ENCODE results near the gene SPATA31C1. TPM values are rescaled to one million over a fixed set of nuclear protein-coding genes. Genes with fewer than 3 reads are reported as not detected.
A peak's percentile ranks its signal among the peaks of the same experiment; 100 is the strongest.
"Not testable (repeated sequence)": the region's sequence is repeated elsewhere in the genome, so short reads cannot be mapped to it uniquely, and the experiment has no call there.

Gene SPATA31C1
- not detected in 2 replicates for total RNA-seq

DNA sequence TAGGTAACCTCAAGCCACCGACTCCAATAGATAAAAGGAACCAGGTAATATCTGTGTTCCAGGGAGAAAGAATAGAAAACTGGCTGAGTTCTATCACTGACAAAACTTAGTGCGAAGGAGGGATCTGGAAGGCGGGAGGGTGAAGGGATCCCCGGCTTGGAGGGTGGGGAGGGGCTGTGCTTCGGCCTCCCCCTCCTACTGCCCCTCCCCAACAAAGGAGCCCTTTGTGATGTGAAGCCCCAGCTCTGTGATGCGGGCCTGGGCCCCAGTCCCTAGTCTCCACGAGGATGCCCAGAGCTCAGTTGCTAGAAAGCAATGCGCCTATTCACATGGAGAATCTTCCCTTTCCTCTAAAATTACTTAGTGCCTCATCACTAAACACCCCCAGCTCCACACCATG is at the start of gene SPATA31C1:
TSS of gene SPATA31C1 (plus strand) at position 301 of the 400 bp plus-strand sequence.
- H3K27ac Mint-ChIP-seq; H3K4me1 Mint-ChIP-seq; H3K4me3 Mint-ChIP-seq; H3K36me3 Mint-ChIP-seq (ENCODE audit: low read depth); DNase-seq; H3K27me3 Mint-ChIP-seq; H3K9me3 Mint-ChIP-seq; intact Hi-C loops (cut with micrococcal nuclease): not testable (repeated sequence)

DNA sequence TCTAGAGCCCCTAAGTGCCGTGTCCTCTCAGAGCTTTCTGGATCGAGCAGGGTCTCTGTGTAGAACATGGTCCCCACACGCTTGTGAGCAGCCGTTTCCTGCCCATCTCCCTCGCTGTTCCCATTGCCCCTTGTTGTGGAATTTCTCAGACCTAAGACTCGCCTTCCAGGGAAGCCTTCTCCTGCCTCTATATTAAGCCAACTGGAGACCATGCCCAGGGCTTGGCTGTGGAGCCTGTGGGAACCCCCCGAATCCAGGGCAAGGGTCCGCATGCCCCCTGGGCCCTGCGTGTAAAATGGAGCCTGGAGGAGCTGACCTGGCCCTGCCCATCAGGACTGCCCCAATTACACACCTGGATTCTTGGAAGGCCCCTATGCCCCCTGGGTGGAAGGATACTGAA is 49.6 kb upstream of the SPATA31C1 start:
- Mint-ChIP-seq H3K36me3 (ENCODE audit: low read depth) (no peaks in the 10 kb centered on the region), H3K27ac (no peak overlapping the region), H3K4me1 (no peaks in the 10 kb centered on the region), H3K9me3 (no peaks in the 10 kb centered on the region), H3K27me3 (peaks cover 2% of the 10 kb centered on the region), H3K4me3 (no peak overlapping the region)
- no peak for DNase-seq
- intact Hi-C loops (cut with micrococcal nuclease) = no loop called here

DNA sequence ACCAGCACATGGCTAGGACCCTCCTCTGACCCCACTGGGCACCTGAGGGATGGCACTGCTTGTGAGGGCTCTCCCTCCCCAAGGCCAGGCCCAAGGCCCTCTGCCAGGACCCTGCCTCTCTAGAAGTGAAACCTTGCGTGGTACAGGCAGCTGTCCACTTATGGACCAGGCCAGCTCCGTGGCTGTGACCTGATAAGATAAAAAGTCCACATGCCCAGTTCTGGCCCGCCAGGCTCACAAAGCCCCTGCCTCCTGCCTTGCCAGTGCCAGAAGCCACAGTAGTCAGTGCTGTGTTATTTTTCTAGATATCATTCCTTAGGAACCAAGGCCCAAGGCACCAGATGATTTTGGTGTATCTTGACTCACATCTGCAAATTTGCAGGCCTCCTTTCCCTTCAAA is 49.1 kb upstream of the SPATA31C1 start:
- Mint-ChIP-seq H3K27ac (no peak overlapping the region), H3K4me1 (no peaks in the 10 kb centered on the region), H3K9me3 (no peaks in the 10 kb centered on the region), H3K4me3 (no peak overlapping the region), H3K36me3 (ENCODE audit: low read depth) (no peaks in the 10 kb centered on the region), H3K27me3 (peaks cover 2% of the 10 kb centered on the region)
- intact Hi-C loops (cut with micrococcal nuclease) = no loop called here
- DNase-seq = no peak

DNA sequence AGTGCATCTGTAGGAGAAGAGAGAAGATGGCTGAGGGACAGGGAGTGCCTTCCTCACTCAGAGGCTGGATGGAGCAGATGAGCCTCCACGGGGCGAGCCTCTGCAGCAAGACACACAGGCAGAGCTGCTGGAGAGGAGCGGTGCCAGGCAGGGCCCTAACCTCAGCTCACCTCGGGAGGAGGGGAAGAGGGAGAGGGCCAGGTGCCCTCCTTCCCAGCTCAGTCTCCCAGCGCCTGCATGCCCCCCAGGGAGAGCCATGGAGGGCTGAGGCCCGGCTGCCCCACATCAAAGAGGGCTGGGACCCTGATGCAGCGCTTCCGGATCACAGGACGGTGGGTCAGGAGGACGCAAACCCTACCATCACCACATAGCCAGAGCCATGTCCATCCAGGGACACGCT is 48.7 kb upstream of the SPATA31C1 start:
- no peaks in the 10 kb centered on the region for H3K36me3 Mint-ChIP-seq (ENCODE audit: low read depth)
- H3K4me3 Mint-ChIP-seq = no peak overlapping the region
- no peak for DNase-seq
- intact Hi-C loops (cut with micrococcal nuclease) = no loop called here
- no peaks in the 10 kb centered on the region for H3K4me1 Mint-ChIP-seq
- H3K9me3 Mint-ChIP-seq = no peaks in the 10 kb centered on the region
- H3K27me3 Mint-ChIP-seq = peaks cover 2% of the 10 kb centered on the region
- H3K27ac Mint-ChIP-seq = no peak overlapping the region

DNA sequence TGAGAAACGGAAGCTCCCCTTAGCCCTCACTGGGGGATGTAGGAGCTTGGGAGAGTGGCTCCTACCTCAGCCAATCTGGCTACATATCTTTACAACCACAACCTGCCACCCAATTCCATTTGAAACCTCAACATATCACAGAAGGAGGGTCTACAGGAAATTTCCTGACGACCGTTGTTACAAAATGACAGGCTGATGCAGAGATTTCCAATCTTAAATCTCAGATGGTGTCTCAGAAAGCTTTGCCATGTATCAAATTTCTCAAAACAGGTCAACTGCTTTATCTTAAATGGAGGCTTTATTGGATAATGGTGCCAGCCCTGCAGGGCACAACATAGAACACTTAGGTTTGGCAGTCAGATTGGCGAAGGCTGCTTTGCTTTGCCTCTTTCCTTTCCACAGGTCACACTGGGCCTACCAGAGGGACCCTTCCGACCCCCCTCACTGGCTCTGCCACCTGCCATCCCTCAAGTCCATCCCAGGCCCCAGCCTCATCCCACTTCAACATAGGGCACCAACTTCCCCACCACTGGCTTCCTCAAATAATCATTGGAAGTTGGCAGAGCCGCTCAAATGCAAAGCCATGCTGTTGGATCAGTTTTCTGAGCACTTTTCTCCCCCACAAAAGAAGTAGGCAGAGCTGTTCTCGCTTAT is 46.2 kb upstream of the SPATA31C1 start:
- no peaks in the 10 kb centered on the region for H3K36me3 Mint-ChIP-seq (ENCODE audit: low read depth)
- intact Hi-C loops (cut with micrococcal nuclease) = no loop called here
- H3K27me3 Mint-ChIP-seq = no peaks in the 10 kb centered on the region
- H3K4me3 Mint-ChIP-seq = no peak overlapping the region
- no peaks in the 10 kb centered on the region for H3K9me3 Mint-ChIP-seq
- no peaks in the 10 kb centered on the region for H3K4me1 Mint-ChIP-seq
- DNase-seq = no peak
- H3K27ac Mint-ChIP-seq = no peak overlapping the region

DNA sequence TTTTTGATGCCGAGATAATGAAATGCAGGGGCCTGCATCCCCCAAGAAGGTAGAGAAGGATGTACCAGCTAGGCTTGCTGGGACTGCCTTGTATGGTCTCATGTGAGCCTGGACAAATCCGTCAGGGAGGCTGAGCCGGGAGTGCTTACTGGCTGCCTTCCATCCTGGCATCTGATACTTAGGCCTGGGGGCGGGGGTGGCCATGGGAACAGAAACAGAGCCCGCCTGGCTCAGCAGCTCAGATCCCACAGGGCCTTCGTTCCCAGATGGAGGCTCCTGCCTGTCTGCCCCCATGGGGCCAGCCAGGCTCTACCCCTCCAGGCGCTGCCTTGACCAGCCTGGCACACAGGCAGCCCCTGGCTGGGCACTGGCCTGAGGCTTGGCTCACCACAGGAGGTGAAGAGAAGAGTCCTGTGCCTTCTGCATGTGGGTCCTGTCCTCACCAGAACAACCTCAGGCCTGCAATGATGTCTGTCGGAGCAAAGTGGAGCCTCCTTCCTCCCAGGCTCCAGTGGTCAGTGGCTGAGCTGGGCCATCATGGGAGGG is 45.6 kb upstream of the SPATA31C1 start:
- no peak overlapping the region for H3K4me3 Mint-ChIP-seq
- H3K36me3 Mint-ChIP-seq (ENCODE audit: low read depth) = no peaks in the 10 kb centered on the region
- H3K4me1 Mint-ChIP-seq = no peaks in the 10 kb centered on the region
- no peak for DNase-seq
- H3K27me3 Mint-ChIP-seq = no peaks in the 10 kb centered on the region
- H3K9me3 Mint-ChIP-seq = no peaks in the 10 kb centered on the region
- H3K27ac Mint-ChIP-seq = no peak overlapping the region
- intact Hi-C loops (cut with micrococcal nuclease) = no loop called here

DNA sequence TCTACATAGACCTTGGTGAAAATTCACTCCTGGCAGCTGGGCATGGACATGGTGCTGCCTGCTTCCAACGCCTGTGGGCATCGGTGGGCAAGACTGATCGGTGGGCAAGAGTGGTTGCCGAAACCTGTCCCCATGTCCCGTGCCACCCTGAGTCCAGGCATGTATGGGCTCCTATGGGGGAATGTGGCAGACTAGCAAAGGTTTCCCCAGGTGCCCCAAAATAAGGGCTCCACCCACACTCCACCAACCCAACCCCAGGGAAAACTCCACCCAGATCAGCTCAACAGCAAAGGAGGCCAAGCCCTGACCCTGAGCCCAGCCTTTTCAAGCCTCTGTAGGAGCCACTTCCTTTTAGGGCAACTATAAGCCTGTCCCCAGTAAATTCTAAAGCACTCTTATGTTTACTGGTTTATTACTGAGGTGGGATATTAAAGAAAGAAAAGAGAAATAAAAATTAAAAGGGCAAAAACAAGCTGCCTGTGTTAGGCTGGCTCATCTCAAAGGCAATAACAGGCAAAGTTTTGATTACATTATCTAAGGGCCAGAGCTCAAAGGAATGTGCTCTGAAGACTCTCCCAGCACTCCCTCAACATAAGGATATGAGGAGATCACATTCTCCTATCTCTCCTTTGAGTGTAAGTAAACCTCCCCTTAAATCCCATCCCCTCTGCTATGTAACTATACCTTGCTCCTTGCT is 44.0 kb upstream of the SPATA31C1 start:
- no peak for DNase-seq
- Mint-ChIP-seq H3K9me3 (no peaks in the 10 kb centered on the region), H3K27me3 (no peaks in the 10 kb centered on the region), H3K36me3 (ENCODE audit: low read depth) (no peaks in the 10 kb centered on the region), H3K27ac (no peak overlapping the region), H3K4me1 (no peaks in the 10 kb centered on the region), H3K4me3 (no peak overlapping the region)
- intact Hi-C loops (cut with micrococcal nuclease) = no loop called here

DNA sequence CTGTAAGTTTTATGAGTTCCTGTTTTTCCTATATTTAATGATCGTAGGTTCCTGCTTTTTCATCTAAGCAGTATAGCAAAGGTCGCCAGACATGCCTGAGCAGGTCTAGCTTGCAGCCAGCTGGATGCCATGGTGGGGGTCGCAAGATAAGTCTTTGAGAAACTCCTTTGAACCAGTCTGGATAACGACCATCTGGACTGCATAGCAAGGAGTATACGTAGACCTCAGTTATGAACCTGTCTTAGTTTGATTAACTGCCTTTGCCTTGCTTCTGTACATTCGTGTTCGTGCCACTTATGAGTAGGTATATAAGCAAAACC is 43.5 kb upstream of the SPATA31C1 start:
- no peaks in the 10 kb centered on the region for H3K27me3 Mint-ChIP-seq
- no peaks in the 10 kb centered on the region for H3K9me3 Mint-ChIP-seq
- H3K4me3 Mint-ChIP-seq = no peak overlapping the region
- H3K36me3 Mint-ChIP-seq (ENCODE audit: low read depth) = no peaks in the 10 kb centered on the region
- intact Hi-C loops (cut with micrococcal nuclease) = no loop called here
- no peak overlapping the region for H3K27ac Mint-ChIP-seq
- no peaks in the 10 kb centered on the region for H3K4me1 Mint-ChIP-seq
- no peak for DNase-seq

DNA sequence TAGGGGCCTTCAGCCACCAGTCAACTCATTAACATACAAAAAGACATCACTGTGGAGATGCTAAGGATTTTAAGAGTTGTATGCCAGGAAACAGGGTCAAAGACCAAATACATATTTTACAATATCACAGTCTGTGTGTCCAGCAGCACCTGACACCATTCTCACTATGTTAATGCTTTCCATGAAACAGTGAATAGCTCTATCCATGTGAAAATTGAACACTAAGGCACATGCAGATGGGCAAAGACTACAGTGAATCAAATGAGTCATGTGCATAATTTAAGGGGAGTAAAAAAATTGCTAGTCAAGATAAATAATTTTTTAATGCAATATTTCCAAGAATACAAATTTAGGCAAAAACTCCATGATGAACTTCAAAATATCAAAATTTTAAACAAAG is 42.7 kb upstream of the SPATA31C1 start:
- intact Hi-C loops (cut with micrococcal nuclease) = no loop called here
- Mint-ChIP-seq H3K27ac (no peak overlapping the region), H3K4me3 (no peak overlapping the region), H3K36me3 (ENCODE audit: low read depth) (no peaks in the 10 kb centered on the region), H3K9me3 (no peaks in the 10 kb centered on the region), H3K27me3 (no peaks in the 10 kb centered on the region), H3K4me1 (no peaks in the 10 kb centered on the region)
- DNase-seq = no peak

DNA sequence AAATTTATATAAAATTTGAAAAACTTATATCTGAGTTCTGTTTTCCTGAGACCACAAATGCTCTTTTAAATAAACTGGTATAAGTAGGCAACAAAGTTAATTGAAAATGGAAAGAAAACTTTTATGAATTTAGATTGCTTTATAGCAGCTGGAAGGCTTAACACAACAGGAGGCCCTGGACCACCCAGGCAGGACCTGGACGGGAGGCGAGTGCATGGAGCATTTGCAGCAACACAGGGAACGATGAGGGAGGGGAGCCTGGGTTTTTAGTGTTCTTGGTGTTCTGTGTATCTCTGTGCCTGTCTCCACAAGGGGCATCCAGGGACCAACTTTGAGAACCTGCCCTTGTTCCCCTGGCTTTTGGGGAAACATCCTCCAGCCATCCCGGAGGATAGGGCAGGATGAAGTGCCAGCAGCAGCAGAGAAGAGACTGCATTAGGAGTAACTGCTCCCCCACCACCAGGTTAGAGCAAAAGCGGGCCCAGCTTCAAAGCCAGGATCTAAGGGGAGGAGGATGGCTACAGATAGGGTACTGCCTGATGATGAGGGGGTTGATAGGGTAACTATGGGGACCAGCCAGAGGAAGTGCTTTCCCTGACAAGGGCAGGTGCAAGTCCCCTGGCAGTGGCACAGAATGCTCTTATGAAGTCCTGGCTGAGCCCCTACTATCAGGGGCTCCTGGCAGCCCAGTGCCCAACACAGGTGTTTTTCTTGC is 41.8 kb upstream of the SPATA31C1 start:
- intact Hi-C loops (cut with micrococcal nuclease) = no loop called here
- H3K9me3 Mint-ChIP-seq = no peaks in the 10 kb centered on the region
- H3K4me1 Mint-ChIP-seq = no peaks in the 10 kb centered on the region
- H3K27me3 Mint-ChIP-seq = no peaks in the 10 kb centered on the region
- no peak overlapping the region for H3K27ac Mint-ChIP-seq
- no peaks in the 10 kb centered on the region for H3K36me3 Mint-ChIP-seq (ENCODE audit: low read depth)
- DNase-seq = no peak
- H3K4me3 Mint-ChIP-seq = no peak overlapping the region

DNA sequence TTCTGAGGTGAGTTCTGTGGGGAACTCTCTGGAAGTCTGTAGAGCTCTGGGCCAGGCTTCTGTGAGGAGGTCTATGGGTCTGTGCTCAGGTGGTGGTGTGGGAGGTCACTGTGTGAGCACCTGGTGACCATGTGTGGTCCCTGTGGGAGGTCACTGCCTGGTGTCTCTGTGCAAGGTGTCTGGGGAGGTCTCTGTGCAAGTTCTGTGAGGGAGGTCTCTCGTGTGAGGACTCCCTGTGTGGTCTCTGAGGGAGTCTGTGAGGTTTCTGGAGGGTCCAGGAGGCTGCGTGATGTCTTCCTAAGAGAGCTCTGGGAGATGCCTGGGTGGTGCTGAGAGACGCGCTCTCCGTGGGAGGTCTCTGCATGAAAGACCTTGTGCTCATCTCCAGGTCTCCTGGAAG is 41.1 kb upstream of the SPATA31C1 start:
- peak; percentile 51 for DNase-seq
- Mint-ChIP-seq H3K27me3 (no peaks in the 10 kb centered on the region), H3K4me1 (no peaks in the 10 kb centered on the region), H3K36me3 (ENCODE audit: low read depth) (no peaks in the 10 kb centered on the region), H3K27ac (no peak overlapping the region), H3K9me3 (no peaks in the 10 kb centered on the region), H3K4me3 (no peak overlapping the region)
- intact Hi-C loops (cut with micrococcal nuclease) = no loop called here

DNA sequence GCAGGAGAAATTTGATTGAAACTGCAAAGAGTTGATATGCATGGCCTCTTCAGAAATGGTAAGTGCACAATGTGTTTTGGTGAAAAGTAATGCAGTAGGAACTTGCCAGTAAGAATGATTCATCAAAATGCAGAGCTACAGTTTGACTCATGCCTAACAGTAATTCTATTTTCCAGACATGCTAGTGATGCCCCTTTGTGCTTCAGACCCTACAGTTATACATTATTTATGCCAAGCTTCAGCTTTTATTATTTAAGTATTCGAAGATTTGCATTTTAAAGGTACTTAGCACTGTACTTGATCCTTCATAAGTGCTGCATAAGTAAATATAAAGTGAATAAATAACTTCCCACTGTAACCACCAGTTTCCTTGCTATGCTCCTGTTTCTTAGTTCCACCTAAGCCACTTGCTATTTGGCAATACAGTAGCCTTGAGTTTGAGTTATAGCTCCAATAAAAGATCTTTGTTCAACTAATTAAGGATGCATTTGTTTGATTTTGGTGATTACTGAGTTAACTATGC is 38.7 kb upstream of the SPATA31C1 start:
- no peaks in the 10 kb centered on the region for H3K27me3 Mint-ChIP-seq
- intact Hi-C loops (cut with micrococcal nuclease) = no loop called here
- H3K4me1 Mint-ChIP-seq = no peaks in the 10 kb centered on the region
- no peak overlapping the region for H3K27ac Mint-ChIP-seq
- DNase-seq = peak; percentile 29
- H3K9me3 Mint-ChIP-seq = no peaks in the 10 kb centered on the region
- H3K36me3 Mint-ChIP-seq (ENCODE audit: low read depth) = no peaks in the 10 kb centered on the region
- H3K4me3 Mint-ChIP-seq = no peak overlapping the region

DNA sequence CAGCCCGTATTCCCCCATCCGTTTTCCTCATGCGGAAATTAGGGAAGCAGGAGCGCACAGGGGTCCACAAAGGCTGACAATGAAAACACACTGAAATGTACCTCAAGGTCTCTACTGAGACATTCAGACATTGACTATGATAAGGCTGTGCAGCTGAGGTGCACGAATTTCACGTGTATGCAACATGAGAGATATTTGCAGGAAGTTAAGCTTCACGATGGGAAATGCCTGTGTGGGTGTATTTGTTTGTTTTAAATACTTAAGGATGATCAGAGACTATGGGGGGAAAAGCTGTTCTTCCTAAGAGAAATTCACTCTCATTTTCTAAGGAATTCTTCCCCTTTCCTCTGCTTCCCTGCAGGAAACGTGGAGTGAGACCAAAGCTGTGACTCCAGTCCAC is 37.6 kb upstream of the SPATA31C1 start:
- DNase-seq = peak; percentile 29
- intact Hi-C loops (cut with micrococcal nuclease) = no loop called here
- Mint-ChIP-seq H3K27me3 (no peaks in the 10 kb centered on the region), H3K4me3 (no peak overlapping the region), H3K27ac (no peak overlapping the region), H3K4me1 (no peaks in the 10 kb centered on the region), H3K9me3 (no peaks in the 10 kb centered on the region), H3K36me3 (ENCODE audit: low read depth) (no peaks in the 10 kb centered on the region)

DNA sequence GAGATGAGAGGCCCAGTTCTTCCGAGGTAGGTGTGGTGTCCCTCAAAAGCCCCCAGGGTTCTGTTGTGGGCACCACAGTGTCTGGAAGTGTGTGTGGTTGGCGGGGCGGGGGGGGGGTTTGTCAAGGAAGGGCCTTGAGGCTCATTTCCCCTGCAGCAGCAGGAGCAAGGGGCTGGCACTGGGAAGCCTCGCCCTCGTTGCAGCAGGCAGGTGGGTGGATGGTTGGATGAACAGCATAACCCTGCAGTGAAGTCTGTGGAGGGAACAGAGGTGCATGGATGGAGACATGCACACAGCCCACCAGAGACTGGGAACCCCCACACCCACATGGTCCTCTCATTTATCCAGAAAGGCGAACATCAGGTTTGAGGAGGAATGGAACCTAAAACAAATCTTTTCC is 37.1 kb upstream of the SPATA31C1 start:
- H3K27ac Mint-ChIP-seq = no peak overlapping the region
- intact Hi-C loops (cut with micrococcal nuclease) = no loop called here
- H3K4me1 Mint-ChIP-seq = no peaks in the 10 kb centered on the region
- H3K27me3 Mint-ChIP-seq = no peaks in the 10 kb centered on the region
- no peak overlapping the region for H3K4me3 Mint-ChIP-seq
- H3K9me3 Mint-ChIP-seq = no peaks in the 10 kb centered on the region
- H3K36me3 Mint-ChIP-seq (ENCODE audit: low read depth) = no peaks in the 10 kb centered on the region
- peak; percentile 25 for DNase-seq

All from activated CD4-positive, alpha-beta T cell treated with anti-CD3 and anti-CD28 coated beads, Interleukin-2, amount 10 ng/mL, durations not matched to agents 24 days and 14 days (primary cell).